Transverse colon (tissue), 4 donors: ENCODE data around the gene BCL2L1. TPM values are rescaled to one million over a fixed set of nuclear protein-coding genes. Genes with fewer than 3 reads are reported as not detected.
A peak's percentile ranks its signal among the peaks of the same experiment; 100 is the strongest.

Experiments
- DNase-seq: peaks from one replicate; pipeline ENCODE4 v3.0.0-alpha.2; 2019
- H3K27ac ChIP-seq, 4 donors: fragments of 200-600 bp; sonication (generic); 2 replicates each; pipeline ENCODE4 v1.5.1; 2016 to 2018; ENCODE audit warnings: inconsistent platforms in 4 of 4
- H3K27me3 ChIP-seq: fragments of 200-600 bp; sonication (generic); 2 replicates; pipeline ENCODE4 v1.5.1; 2017; ENCODE audit warnings: inconsistent platforms
- H3K36me3 ChIP-seq, 4 donors: fragments of 200-600 bp; sonication (generic); 2 replicates each; pipeline ENCODE4 v1.5.1; 2017 to 2019; ENCODE audit warnings: inconsistent platforms in 4 of 4
- H3K4me1 ChIP-seq, 4 donors: fragments of 200-600 bp; sonication (generic); 2 replicates each; pipeline ENCODE4 v1.5.1; 2017 to 2020; ENCODE audit warnings: inconsistent platforms in 4 of 4
- H3K4me3 ChIP-seq, 4 donors: fragments of 200-600 bp; sonication (generic); 1 replicate in 1 of 4; 2 replicates in 3 of 4; pipeline versions ENCODE4 v1.5.1 to v1.6.1; 2017 to 2019; ENCODE audit warnings: inconsistent platforms in 4 of 4
- H3K9me3 ChIP-seq, 2 donors: fragments of 200-600 bp; sonication (generic); 2 replicates each; pipeline ENCODE4 v1.5.1; 2017 to 2019; ENCODE audit warnings: inconsistent platforms in 2 of 2
- EP300 ChIP-seq: sonication (generic); formaldehyde crosslinking; IDR thresholded peaks from one replicate; pipeline ENCODE4 v1.6.1; 2017; ENCODE audit warnings: antibody characterized with exemption, low read depth
- POLR2A ChIP-seq: fragments of 450-650 bp; IDR thresholded peaks from one replicate; pipeline ENCODE4 v1.6.1; 2016; ENCODE audit warnings: antibody characterized with exemption, mild to moderate bottlenecking, moderate library complexity
- POLR2AphosphoS5 ChIP-seq, 3 donors: sonication (generic); formaldehyde crosslinking; IDR thresholded peaks; one replicate each; pipeline ENCODE4 v1.6.1; 2016; ENCODE audit warnings: antibody characterized with exemption in 3 of 3
- WGBS, 2 donors: methylation state at CpG; one replicate each; pipeline ENCODE4 v1.1.5; 2018; ENCODE audit warnings: low coverage in 1 of 2; 5-methylcytosine and 5-hydroxymethylcytosine counted together
- in situ Hi-C, 4 donors: fragments of 200-750 bp; cut with MboI; loops; one replicate each; pipeline versions ENCODE4 v1.15.0 to v1.15.1; 2017; ENCODE audit warnings: low sequenced_read_pairs in 3 of 4, low pct_ligation_motif_present in 1 of 4, low pct_unique_long_range_greater_than_20kb in 1 of 4
- intact Hi-C: fragments of 100-400 bp; cut with DNase I; formaldehyde crosslinking; loops from one replicate; pipeline ENCODE4 v1.15.1; 2023; ENCODE audit warnings: low total_unique reads
- total RNA-seq, 4 donors: library from RNA; depleted of rRNA; stranded (reverse); fragments of >200 nt; gene quantifications; one replicate each; pipeline ENCODE4 v1.1.0, GENCODE V29; 2016
- TF ChIP-seq, protein P1 (sequence below), 5 experiments: fragments of 200-600 bp in 3 of 5; fragments of 450-650 bp in 2 of 5; sonication (generic) in 3 of 5; IDR thresholded peaks; 1 replicate in 2 of 5; 2 replicates in 3 of 5; pipeline ENCODE4 v1.5.1; 2016 to 2017; ENCODE audit warnings: antibody characterized with exemption in 5 of 5, inconsistent platforms in 3 of 5, mild to moderate bottlenecking in 2 of 5, moderate library complexity in 1 of 5

The BCL2L1 gene
- total RNA-seq, 4 donors from 2014 or later, result 98.6 to 151 (median 107) TPM

DNA sequence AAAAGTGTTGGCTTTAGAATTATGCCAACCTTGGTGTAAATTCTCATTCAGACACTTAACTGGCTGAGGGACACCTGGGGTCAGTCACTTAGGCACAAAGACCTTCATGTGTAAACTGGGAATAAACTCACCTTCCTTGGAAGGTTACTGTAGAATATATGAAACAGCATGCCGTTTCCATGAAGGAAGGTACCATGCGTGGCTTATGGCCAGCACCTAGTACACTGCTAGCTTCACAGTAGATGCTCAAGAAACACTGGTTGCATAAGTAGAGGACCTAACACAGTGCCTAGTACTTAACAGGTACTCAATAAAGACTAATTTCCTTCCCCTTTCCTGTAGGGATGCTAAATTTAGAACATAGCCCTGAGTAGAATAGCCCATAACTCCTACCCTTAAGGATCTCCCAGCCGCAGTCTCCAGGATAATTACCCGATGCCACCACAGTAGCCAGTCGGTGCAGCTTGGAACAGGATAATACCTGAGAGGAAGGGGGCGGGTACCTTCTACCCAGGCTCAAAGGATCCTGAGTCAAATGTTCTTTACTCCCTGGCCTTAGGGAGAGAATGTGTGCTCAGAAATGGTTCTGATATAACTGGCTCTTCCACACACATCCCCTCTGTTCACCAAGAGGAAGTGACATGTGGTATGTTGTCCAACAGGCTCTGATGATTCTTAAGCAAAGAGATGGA is 3.6 kb downstream of the BCL2L1 start:
- WGBS, 2 donors, result 53% methylated on average over 3 to 6 of the region's 6 CpGs
- Histone ChIP-seq H3K36me3 (no peaks in the 10 kb centered on the region), H3K27me3 (no peaks in the 10 kb centered on the region), H3K27ac (peak overlapping the region; percentile 98 to 99 (median 98)), H3K4me1 (peaks cover 41 to 74% (median 61%) of the 10 kb centered on the region in 4 donors), H3K4me3 (peak overlapping the region in 1 of 4 donors; percentile 73), H3K9me3 (no peaks in the 10 kb centered on the region)
- TF ChIP-seq POLR2A (peak; percentile 43), EP300 (no peak), POLR2AphosphoS5 (IDR thresholded peaks at IDR 0.05) (peak in 1 of 3 donors; percentile 40)
- TF ChIP-seq, protein P1, sequence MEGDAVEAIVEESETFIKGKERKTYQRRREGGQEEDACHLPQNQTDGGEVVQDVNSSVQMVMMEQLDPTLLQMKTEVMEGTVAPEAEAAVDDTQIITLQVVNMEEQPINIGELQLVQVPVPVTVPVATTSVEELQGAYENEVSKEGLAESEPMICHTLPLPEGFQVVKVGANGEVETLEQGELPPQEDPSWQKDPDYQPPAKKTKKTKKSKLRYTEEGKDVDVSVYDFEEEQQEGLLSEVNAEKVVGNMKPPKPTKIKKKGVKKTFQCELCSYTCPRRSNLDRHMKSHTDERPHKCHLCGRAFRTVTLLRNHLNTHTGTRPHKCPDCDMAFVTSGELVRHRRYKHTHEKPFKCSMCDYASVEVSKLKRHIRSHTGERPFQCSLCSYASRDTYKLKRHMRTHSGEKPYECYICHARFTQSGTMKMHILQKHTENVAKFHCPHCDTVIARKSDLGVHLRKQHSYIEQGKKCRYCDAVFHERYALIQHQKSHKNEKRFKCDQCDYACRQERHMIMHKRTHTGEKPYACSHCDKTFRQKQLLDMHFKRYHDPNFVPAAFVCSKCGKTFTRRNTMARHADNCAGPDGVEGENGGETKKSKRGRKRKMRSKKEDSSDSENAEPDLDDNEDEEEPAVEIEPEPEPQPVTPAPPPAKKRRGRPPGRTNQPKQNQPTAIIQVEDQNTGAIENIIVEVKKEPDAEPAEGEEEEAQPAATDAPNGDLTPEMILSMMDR (IDR thresholded peaks at IDR 0.05), result no peak
- in situ Hi-C loops (no loop called here), intact Hi-C loops (no loop called here)
- peak; percentile 44 for DNase-seq

DNA sequence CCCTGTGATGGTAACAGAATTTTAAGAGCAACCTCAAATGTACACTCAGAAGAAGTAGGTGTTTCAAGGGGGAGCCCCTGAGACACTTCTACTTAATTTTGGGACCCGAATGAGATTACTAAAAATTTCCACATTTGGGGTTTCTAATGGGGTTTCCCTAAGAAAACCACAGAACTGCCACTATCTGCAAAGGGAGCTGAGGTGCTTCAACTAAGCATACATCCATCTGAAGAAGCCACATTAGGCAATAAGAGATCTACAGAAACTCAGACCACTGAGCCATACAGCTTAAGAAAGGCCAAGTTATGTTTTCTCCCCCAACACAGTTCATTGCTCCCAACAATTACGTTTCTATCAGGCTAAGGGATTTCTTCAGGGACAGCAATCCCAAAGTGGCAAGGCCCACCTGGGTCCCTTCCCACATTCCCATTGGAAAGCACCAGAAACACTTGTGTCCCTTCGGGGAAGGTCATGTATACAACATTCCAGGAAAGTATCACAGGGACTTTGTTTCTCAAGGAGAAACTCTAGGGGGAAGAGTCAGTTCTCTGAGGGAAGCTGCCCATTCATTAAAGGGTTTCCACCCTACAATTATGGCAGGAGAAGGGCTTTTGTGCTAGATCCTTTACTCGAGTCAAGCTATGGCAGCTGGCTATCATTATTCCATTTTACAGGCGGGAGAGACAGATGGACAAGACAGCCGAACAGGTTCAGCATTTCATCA is 5.0 kb downstream of the BCL2L1 start:
- 65 to 73% methylated on average over 2 to 6 of the region's 6 CpGs for WGBS, 2 donors
- TF ChIP-seq EP300, result no peak
- no peak for TF ChIP-seq POLR2A
- TF ChIP-seq POLR2AphosphoS5 (IDR thresholded peaks at IDR 0.05), result no peak
- TF ChIP-seq, protein P1 (IDR thresholded peaks at IDR 0.05), result no peak
- H3K36me3 ChIP-seq, result no peaks in the 10 kb centered on the region
- H3K4me1 ChIP-seq, result peaks cover 55 to 87% (median 75%) of the 10 kb centered on the region in 4 donors
- DNase-seq, result no peak
- H3K9me3 ChIP-seq, result no peaks in the 10 kb centered on the region
- H3K27ac ChIP-seq, result peak overlapping the region; percentile 66 to 98 (median 84)
- in situ Hi-C loops, result no loop called here
- no peaks in the 10 kb centered on the region for H3K27me3 ChIP-seq
- intact Hi-C loops, result no loop called here
- peak overlapping the region in 1 of 4 donors; percentile 14 for H3K4me3 ChIP-seq

DNA sequence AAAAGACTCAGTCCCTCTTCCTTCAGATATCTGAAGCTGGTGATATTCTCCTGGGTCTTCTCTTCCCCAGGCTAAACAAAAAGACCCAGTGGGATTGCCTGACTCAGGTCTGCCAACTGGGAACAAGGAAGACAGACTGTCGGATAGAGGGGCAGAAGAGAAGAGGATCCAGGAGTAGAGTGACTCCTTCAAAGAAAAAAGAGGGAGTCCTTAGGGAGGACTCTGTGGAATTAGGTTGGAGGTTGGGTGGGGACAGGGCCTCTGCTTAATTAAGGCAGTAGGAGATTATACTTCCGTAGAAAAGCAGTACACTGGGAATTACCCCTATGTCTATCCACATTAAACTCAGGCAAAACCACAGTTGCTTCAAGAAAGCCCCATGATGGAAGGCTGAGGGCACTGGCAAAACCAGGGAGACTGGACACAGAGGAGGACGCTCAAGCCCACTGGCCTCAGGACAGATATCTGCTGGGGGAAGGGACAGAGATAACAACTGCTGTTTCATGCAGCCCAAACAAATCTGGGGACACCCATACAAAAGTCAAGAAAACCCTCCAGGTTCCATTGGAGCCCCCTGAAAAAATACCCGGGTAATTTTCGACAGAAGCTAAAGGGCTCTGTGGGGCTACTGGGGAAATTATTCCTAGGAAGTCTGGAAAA is 5.7 kb downstream of the BCL2L1 start:
- Histone ChIP-seq H3K27ac (peak overlapping the region; percentile 66 to 98 (median 84)), H3K36me3 (no peaks in the 10 kb centered on the region), H3K4me1 (peaks cover 62 to 92% (median 81%) of the 10 kb centered on the region in 4 donors), H3K4me3 (peak overlapping the region in 1 of 4 donors; percentile 14), H3K27me3 (no peaks in the 10 kb centered on the region), H3K9me3 (no peaks in the 10 kb centered on the region)
- in situ Hi-C loops, result no loop called here
- 71 to 75% methylated on average over 5 of the region's 5 CpGs for WGBS, 2 donors
- intact Hi-C loops, result no loop called here
- no peak for DNase-seq
- TF ChIP-seq POLR2AphosphoS5 (IDR thresholded peaks at IDR 0.05), result no peak
- TF ChIP-seq, protein P1 (IDR thresholded peaks at IDR 0.05), result no peak

DNA sequence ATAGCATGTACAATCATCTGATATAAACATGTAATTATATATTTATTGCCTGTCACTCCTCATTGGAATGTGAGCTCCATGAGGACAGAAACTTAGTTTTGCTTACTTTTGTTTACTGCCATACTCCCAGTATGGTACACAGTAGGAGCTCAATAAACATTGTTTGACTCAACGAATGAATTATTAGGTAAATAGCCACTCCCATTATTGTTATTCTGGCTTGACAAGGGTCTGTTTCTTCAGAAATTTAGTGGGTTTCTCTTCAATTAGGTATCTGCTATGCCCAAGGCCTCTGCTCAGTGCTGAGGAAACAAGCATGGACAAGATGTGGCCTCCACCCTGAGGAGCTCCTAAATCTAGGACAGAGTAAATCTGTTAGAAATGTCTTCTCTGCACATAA is 6.3 kb downstream of the BCL2L1 start:
- DNase-seq, result no peak
- intact Hi-C loops (no loop called here), in situ Hi-C loops (no loop called here)
- H3K4me1 ChIP-seq, result peaks cover 68 to 92% (median 81%) of the 10 kb centered on the region in 4 donors
- TF ChIP-seq, protein P1 (IDR thresholded peaks at IDR 0.05), result no peak
- TF ChIP-seq POLR2AphosphoS5 (IDR thresholded peaks at IDR 0.05), result no peak
- TF ChIP-seq POLR2A, result no peak
- no peak for TF ChIP-seq EP300
- no peaks in the 10 kb centered on the region for H3K36me3 ChIP-seq
- WGBS, 2 donors, result 37% methylated on average over 1 of the region's 1 CpG; no CpG with 5 or more reads in 1 of the 2 donors
- H3K9me3 ChIP-seq, result no peaks in the 10 kb centered on the region
- peak overlapping the region; percentile 66 to 98 (median 84) for H3K27ac ChIP-seq
- H3K27me3 ChIP-seq, result no peaks in the 10 kb centered on the region
- H3K4me3 ChIP-seq, result no peak overlapping the region
